ENCODE data around the gene ESRRG.

The ESRRG gene

GRCh38 chr1:216478238-216478637 is 245.0 kb downstream of the ESRRG start:
- no peak for DNase-seq
- in situ Hi-C loops (cut with MboI; ENCODE audit: low pct_unique_long_range_greater_than_20kb, low sequenced_read_pairs): no loop called here

GRCh38 chr1:216476341-216476740 is 246.9 kb downstream of the ESRRG start:
- no peak for DNase-seq
- in situ Hi-C loops (cut with MboI; ENCODE audit: low pct_unique_long_range_greater_than_20kb, low sequenced_read_pairs): no loop called here

- in situ Hi-C loops (cut with MboI; ENCODE audit: low pct_unique_long_range_greater_than_20kb, low sequenced_read_pairs): no loop called here
- DNase-seq: no peak
Measured at GRCh38 chr1:216475659-216476276, 247.5 kb downstream of the ESRRG start.

GRCh38 chr1:216466162-216466801 is 256.9 kb downstream of the ESRRG start:
- no peak for DNase-seq
- in situ Hi-C loops (cut with MboI; ENCODE audit: low pct_unique_long_range_greater_than_20kb, low sequenced_read_pairs): no loop called here

- in situ Hi-C loops (cut with MboI; ENCODE audit: low pct_unique_long_range_greater_than_20kb, low sequenced_read_pairs): no loop called here
- no peak for DNase-seq
Measured at GRCh38 chr1:216464489-216464888, 258.7 kb downstream of the ESRRG start.

GRCh38 chr1:216462066-216462775 is 261.0 kb downstream of the ESRRG start:
- no peak for DNase-seq
- in situ Hi-C loops (cut with MboI; ENCODE audit: low pct_unique_long_range_greater_than_20kb, low sequenced_read_pairs): no loop called here

GRCh38 chr1:216461466-216461865 is 261.8 kb downstream of the ESRRG start:
- no peak for DNase-seq
- in situ Hi-C loops (cut with MboI; ENCODE audit: low pct_unique_long_range_greater_than_20kb, low sequenced_read_pairs): no loop called here

- in situ Hi-C loops (cut with MboI; ENCODE audit: low pct_unique_long_range_greater_than_20kb, low sequenced_read_pairs): no loop called here
- no peak for DNase-seq
Measured at GRCh38 chr1:216459651-216460207, 263.5 kb downstream of the ESRRG start.

- in situ Hi-C loops (cut with MboI; ENCODE audit: low pct_unique_long_range_greater_than_20kb, low sequenced_read_pairs): no loop called here
Measured at GRCh38 chr1:216458812-216459211, 264.4 kb downstream of the ESRRG start.

GRCh38 chr1:216457356-216457755 is 265.9 kb downstream of the ESRRG start:
- no peak for DNase-seq
- in situ Hi-C loops (cut with MboI; ENCODE audit: low pct_unique_long_range_greater_than_20kb, low sequenced_read_pairs): no loop called here

More at GRCh38 chr1:216458812-216459211, 264.4 kb downstream of the ESRRG start:
- no peak for DNase-seq

- DNase-seq: no peak
- in situ Hi-C loops (cut with MboI; ENCODE audit: low pct_unique_long_range_greater_than_20kb, low sequenced_read_pairs): no loop called here
Measured at GRCh38 chr1:216456682-216457081, 266.5 kb downstream of the ESRRG start.

GRCh38 chr1:216453777-216454176 is 269.5 kb downstream of the ESRRG start:
- in situ Hi-C loops (cut with MboI; ENCODE audit: low pct_unique_long_range_greater_than_20kb, low sequenced_read_pairs): no loop called here
- DNase-seq: no peak

Measured in KBM-7 (cell line).